SJSA1 (cell line): ENCODE data around the gene PDHB. TPM values are rescaled to one million over a fixed set of nuclear protein-coding genes. Genes with fewer than 3 reads are reported as not detected.
A peak's percentile ranks its signal among the peaks of the same experiment; 100 is the strongest.

Source experiments
- DNase-seq, 2 experiments: peaks; one replicate each; pipeline ENCODE4 v3.0.0-alpha.2; 2015 to 2020; ENCODE audit warnings: low spot score in 2 of 2, low read depth in 1 of 2
- H3K27ac ChIP-seq: fragments of 250-450 bp; sonication (Bioruptor Pico); 2 replicates; pipeline ENCODE4 v1.5.1; 2020; ENCODE audit warnings: mild to moderate bottlenecking, moderate library complexity
- H3K27me3 ChIP-seq: fragments of 250-450 bp; sonication (Bioruptor Pico); replicated peaks from 2 replicates; pipeline ENCODE4 v1.5.1; 2020; ENCODE audit warnings: mild to moderate bottlenecking, moderate library complexity
- H3K36me3 ChIP-seq: fragments of 250-450 bp; sonication (Bioruptor Pico); 2 replicates; pipeline ENCODE4 v1.5.1; 2020; ENCODE audit warnings: mild to moderate bottlenecking
- H3K4me1 ChIP-seq: fragments of 250-450 bp; sonication (Bioruptor Pico); replicated peaks from 2 replicates; pipeline ENCODE4 v1.6.1; 2021; ENCODE audit warnings: mild to moderate bottlenecking
- H3K4me3 ChIP-seq: fragments of 250-450 bp; sonication (Bioruptor Pico); 2 replicates; pipeline ENCODE4 v1.5.1; 2020; ENCODE audit warnings: mild to moderate bottlenecking
- H3K9me3 ChIP-seq: fragments of 250-450 bp; sonication (Bioruptor Pico); replicated peaks from 2 replicates; pipeline ENCODE4 v1.5.1; 2020; ENCODE audit warnings: mild to moderate bottlenecking
- total RNA-seq: library from RNA; depleted of rRNA; stranded (reverse); fragments of >200 nt; shearing (Covaris generic); gene quantifications from 2 replicates; pipeline ENCODE4 v1.2.3, GENCODE V29; 2014

Gene PDHB
- total RNA-seq, 1 experiment from 2014 or later, result 154 TPM

GRCh38 chr3:58425782-58426181, 7.8 kb downstream of the PDHB start:
- no peaks in the 10 kb centered on the region for H3K9me3 ChIP-seq
- H3K4me3 ChIP-seq, result no peak overlapping the region
- no peaks in the 10 kb centered on the region; the same call in 1 of the 2 replicates for H3K4me1 ChIP-seq
- no peaks in the 10 kb centered on the region for H3K27me3 ChIP-seq
- DNase-seq, result no peak
- peaks cover 78% of the 10 kb centered on the region for H3K36me3 ChIP-seq
- no peak overlapping the region for H3K27ac ChIP-seq

- Histone ChIP-seq H3K4me1 (peaks cover 10% of the 10 kb centered on the region), H3K27me3 (no peaks in the 10 kb centered on the region), H3K4me3 (no peak overlapping the region), H3K9me3 (no peaks in the 10 kb centered on the region), H3K27ac (no peak overlapping the region), H3K36me3 (peaks cover 68% of the 10 kb centered on the region)
- DNase-seq, result no peak
Observed at GRCh38 chr3:58424613-58425012, 9.0 kb downstream of the PDHB start.

GRCh38 chr3:58422756-58423325, 10.8 kb downstream of the PDHB start:
- peaks cover 50% of the 10 kb centered on the region for H3K36me3 ChIP-seq
- H3K4me3 ChIP-seq, result no peak overlapping the region
- peaks cover 14% of the 10 kb centered on the region for H3K4me1 ChIP-seq
- H3K27me3 ChIP-seq, result no peaks in the 10 kb centered on the region
- no peak for DNase-seq
- no peak overlapping the region for H3K27ac ChIP-seq
- no peaks in the 10 kb centered on the region for H3K9me3 ChIP-seq

GRCh38 chr3:58421004-58421403, 12.6 kb downstream of the PDHB start:
- Histone ChIP-seq H3K27ac (no peak overlapping the region), H3K36me3 (peaks cover 32% of the 10 kb centered on the region), H3K4me1 (peaks cover 17% of the 10 kb centered on the region), H3K9me3 (no peaks in the 10 kb centered on the region), H3K4me3 (no peak overlapping the region), H3K27me3 (no peaks in the 10 kb centered on the region)
- no peak for DNase-seq

GRCh38 chr3:58419780-58420507, 13.7 kb downstream of the PDHB start:
- peaks cover 17% of the 10 kb centered on the region for H3K4me1 ChIP-seq
- H3K9me3 ChIP-seq, result no peaks in the 10 kb centered on the region
- peaks cover 21% of the 10 kb centered on the region for H3K36me3 ChIP-seq
- H3K27ac ChIP-seq, result peak overlapping the region; percentile 27; the same call in 1 of the 2 replicates
- no peak overlapping the region for H3K4me3 ChIP-seq
- no peaks in the 10 kb centered on the region for H3K27me3 ChIP-seq
- peak in 1 of 2 experiments; percentile 57 for DNase-seq

- peaks cover 21% of the 10 kb centered on the region for H3K4me1 ChIP-seq
- H3K36me3 ChIP-seq, result peaks cover 14% of the 10 kb centered on the region
Observed at GRCh38 chr3:58418227-58418626, 15.4 kb downstream of the PDHB start.

GRCh38 chr3:58417075-58417474, 16.6 kb downstream of the PDHB start:
- H3K27me3 ChIP-seq, result no peaks in the 10 kb centered on the region
- peaks cover 21% of the 10 kb centered on the region for H3K4me1 ChIP-seq
- peaks cover 10% of the 10 kb centered on the region for H3K36me3 ChIP-seq
- no peak overlapping the region for H3K27ac ChIP-seq
- no peak for DNase-seq
- no peak overlapping the region for H3K4me3 ChIP-seq
- no peaks in the 10 kb centered on the region for H3K9me3 ChIP-seq

More at GRCh38 chr3:58418227-58418626, 15.4 kb downstream of the PDHB start:
- Histone ChIP-seq H3K9me3 (no peaks in the 10 kb centered on the region), H3K4me3 (no peak overlapping the region), H3K27ac (no peak overlapping the region), H3K27me3 (no peaks in the 10 kb centered on the region)
- DNase-seq, result no peak

- Histone ChIP-seq H3K27ac (no peak overlapping the region), H3K9me3 (no peaks in the 10 kb centered on the region), H3K36me3 (peaks cover 6% of the 10 kb centered on the region; the same call in 1 of the 2 replicates), H3K4me1 (peaks cover 21% of the 10 kb centered on the region), H3K4me3 (no peak overlapping the region), H3K27me3 (no peaks in the 10 kb centered on the region)
- no peak for DNase-seq
Observed at GRCh38 chr3:58416191-58416590, 17.4 kb downstream of the PDHB start.

GRCh38 chr3:58414538-58415197, 19.0 kb downstream of the PDHB start:
- Histone ChIP-seq H3K27me3 (no peaks in the 10 kb centered on the region), H3K9me3 (no peaks in the 10 kb centered on the region), H3K4me3 (no peak overlapping the region), H3K27ac (no peak overlapping the region), H3K36me3 (peaks cover 4% of the 10 kb centered on the region; the same call in 1 of the 2 replicates), H3K4me1 (peaks cover 11% of the 10 kb centered on the region)
- DNase-seq, result peak in 1 of 2 experiments; percentile 40

GRCh38 chr3:58411851-58412830, 21.5 kb downstream of the PDHB start:
- Histone ChIP-seq H3K36me3 (peaks cover 7% of the 10 kb centered on the region), H3K4me3 (no peak overlapping the region), H3K27me3 (no peaks in the 10 kb centered on the region), H3K9me3 (no peaks in the 10 kb centered on the region), H3K4me1 (peaks cover 7% of the 10 kb centered on the region; the same call in 1 of the 2 replicates), H3K27ac (no peak overlapping the region)
- no peak for DNase-seq

GRCh38 chr3:58411036-58411435, 22.6 kb downstream of the PDHB start:
- no peak for DNase-seq
- Histone ChIP-seq H3K27me3 (no peaks in the 10 kb centered on the region), H3K4me3 (no peak overlapping the region), H3K27ac (no peak overlapping the region), H3K36me3 (peaks cover 7% of the 10 kb centered on the region), H3K4me1 (peaks cover 5% of the 10 kb centered on the region; the same call in 1 of the 2 replicates), H3K9me3 (no peaks in the 10 kb centered on the region)

GRCh38 chr3:58409663-58410062, 24.0 kb downstream of the PDHB start:
- Histone ChIP-seq H3K9me3 (no peaks in the 10 kb centered on the region), H3K27me3 (no peaks in the 10 kb centered on the region), H3K4me1 (peaks cover 5% of the 10 kb centered on the region; the same call in 1 of the 2 replicates), H3K27ac (no peak overlapping the region), H3K4me3 (no peak overlapping the region), H3K36me3 (peaks cover 7% of the 10 kb centered on the region)
- no peak for DNase-seq

- DNase-seq, result no peak
- Histone ChIP-seq H3K4me3 (no peak overlapping the region), H3K27ac (no peak overlapping the region), H3K27me3 (no peaks in the 10 kb centered on the region), H3K36me3 (peaks cover 7% of the 10 kb centered on the region), H3K9me3 (no peaks in the 10 kb centered on the region), H3K4me1 (no peaks in the 10 kb centered on the region)
Observed at GRCh38 chr3:58408906-58409305, 24.7 kb downstream of the PDHB start.
